ENCODE data around the gene DNER.

The DNER gene

DNA sequence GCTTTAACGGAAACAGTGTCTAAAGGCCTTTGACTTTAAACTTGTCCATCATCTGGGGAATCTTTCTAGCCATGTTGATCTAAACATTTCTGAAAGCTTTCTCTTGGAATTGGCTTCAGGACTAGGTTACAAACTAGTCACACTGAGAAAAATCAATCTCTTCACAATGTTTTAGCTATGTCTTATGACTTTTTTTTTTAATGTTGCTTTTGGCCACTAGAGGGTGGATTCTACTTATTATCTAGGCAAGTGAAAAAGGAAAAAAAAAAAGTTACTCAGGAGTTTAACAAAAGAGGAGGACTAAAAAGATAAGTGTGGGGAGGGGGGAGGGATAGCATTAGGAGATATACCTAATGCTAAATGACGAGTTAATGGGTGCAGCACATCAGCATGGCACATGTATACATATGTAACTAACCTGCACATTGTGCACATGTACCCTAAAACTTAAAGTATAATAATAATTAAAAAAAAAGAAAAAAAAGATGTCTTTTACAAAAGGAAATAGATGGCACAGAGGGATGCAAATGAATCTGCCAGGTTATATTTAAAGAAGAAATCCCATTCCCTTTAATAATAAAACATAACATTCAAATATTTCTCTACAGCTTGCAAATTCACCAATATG is 282.9 kb downstream of the DNER start:
- FAIRE-seq: peak; percentile 84

DNA sequence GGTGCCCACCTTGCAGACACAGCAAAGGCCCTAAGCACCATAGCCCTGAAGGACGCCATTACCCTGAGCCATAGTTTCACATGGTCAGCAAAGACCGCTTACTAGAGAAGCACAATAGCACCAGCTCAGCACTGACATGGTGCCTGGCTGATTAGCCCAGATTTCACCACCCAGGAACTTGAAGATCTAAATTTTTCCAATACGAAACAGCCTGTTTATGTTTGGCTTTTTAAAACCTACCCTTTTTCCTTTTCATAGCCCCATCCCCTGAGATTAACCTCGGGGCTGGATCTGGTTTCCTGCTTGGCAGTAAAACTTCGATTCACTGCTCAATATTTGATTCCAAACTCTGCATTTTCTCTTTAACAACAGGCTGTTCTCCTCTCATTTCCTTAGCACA is 284.8 kb downstream of the DNER start:
- no peak for FAIRE-seq

- no peak for FAIRE-seq
These were observed 287.9 kb downstream of the DNER start for GRCh38 chr2:229426464-229426863.

GRCh38 chr2:229425598-229425997 is 288.8 kb downstream of the DNER start:
- no peak for FAIRE-seq

- no peak for FAIRE-seq
These were observed 292.3 kb downstream of the DNER start for GRCh38 chr2:229422063-229422462.

DNA sequence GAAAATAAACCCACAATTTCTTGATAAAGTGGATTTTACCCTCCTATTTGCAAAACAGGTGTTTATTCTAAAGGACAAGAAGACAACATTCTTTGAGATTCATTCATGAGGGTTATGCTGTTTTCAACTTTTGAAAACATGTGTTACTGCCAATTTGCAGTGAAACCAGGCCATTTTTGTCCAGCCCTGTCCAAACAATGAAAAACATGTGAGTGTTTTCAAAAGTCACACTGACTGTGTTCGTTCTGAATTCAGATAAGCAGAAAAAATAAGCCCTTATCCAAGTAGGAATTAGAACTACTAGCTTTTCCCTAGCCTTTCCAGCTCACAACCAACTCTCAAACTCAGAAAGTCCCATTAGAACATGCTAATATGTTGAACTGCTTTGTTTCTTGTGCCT is 295.2 kb downstream of the DNER start:
- no peak for FAIRE-seq

DNA sequence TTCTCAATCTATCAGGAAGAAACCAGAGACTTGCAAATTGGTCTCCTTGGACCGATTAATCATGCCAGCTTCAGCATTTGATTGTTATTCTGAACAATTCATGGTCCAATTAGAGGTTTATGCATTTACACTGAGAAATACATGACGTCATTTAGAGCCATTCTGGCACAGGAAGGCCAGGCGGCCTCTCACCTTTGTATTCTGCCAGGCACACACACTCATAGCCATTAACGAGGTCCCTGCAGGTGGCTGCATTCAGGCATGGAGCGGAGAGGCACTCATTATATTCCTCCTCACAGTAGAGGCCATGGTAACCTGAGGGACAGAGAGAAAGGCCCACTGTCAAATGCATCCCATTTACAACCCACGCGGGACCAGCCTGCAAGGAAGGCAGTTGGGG is 296.4 kb downstream of the DNER start:
- FAIRE-seq: no peak

DNA sequence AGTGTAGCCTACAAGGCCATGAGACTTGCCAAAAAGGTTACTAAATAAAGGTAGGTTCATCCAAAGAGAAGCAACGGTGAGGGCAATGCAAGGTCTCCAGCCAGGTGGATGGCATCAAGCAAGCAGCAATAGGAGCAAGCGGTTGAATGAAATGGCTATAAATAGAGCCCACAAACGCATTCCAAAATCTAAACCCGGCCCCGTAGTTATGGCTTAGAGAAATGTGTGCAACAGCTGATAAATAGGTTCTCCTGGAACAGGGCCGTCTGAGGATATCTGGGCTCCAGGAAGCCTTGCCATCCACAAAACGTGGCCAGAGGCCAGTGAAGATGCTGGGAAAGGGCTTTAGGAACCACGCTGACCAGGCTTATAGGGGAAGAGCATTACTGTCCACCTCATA is 297.2 kb downstream of the DNER start:
- FAIRE-seq: no peak

GRCh38 chr2:229416116-229416694 is 298.1 kb downstream of the DNER start:
- no peak for FAIRE-seq

DNA sequence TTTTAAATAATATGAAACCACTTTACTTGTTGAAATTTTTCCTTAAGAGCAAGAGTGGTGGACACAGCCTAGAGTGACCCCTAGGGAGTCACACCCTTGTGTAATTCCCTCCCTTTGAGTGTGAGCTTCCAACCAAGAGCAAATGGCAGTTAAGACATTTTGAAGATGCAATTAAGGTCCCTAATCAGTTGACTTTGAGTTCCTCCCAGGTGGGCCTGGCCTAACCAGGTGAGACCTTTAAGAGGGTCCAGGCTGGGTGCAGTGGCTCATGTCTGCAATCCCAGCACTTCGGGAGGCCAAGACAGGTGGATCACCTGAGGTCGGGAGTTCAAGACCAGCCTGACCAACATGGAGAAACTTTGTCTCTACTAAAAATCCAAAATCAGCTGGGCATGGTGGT is 299.7 kb downstream of the DNER start:
- no peak for FAIRE-seq

DNA sequence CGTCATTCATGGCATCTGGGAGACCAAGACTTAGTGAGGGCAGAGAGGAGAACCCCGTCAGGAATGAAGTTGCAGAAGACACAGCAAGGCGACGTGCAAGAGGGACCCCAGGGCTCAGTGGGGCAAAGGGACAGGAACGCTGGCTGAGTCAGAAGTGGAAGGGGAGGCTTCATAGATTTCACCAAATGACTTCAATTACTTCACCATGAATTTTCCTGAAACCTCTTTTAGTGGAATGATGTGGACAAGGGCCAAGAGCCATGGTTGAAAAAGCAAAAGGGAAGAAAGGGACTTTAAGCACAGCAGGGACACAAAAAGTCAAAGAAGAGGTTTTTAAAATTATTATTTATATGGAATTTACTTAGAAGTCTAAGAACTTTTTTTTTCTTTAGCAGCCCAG is 301.7 kb downstream of the DNER start:
- no peak for FAIRE-seq

- no peak for FAIRE-seq
These were observed 303.4 kb downstream of the DNER start for GRCh38 chr2:229410946-229411345.

GRCh38 chr2:229410264-229410663 is 304.1 kb downstream of the DNER start:
- no peak for FAIRE-seq

GRCh38 chr2:229409751-229410181 is 304.6 kb downstream of the DNER start:
- no peak for FAIRE-seq

DNA sequence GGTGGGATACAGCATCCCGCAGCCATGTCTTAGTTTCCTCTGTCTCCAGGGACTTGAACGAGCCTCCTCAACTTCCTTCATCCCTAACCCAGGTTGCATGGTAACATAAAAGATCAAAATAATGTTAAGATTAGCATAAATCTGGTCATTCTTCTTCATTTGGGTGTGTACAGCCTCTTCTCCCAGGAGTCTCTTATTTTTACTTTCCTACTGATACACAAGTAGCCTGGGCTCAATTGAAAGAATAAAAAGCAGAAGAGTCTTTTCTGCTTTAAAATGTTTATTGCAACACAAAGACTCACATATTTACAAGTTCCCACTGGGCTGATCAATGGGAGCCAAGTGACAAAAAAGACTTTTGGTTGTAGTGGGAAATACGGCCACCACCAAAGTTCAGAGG is 305.4 kb downstream of the DNER start:
- FAIRE-seq: no peak

DNA sequence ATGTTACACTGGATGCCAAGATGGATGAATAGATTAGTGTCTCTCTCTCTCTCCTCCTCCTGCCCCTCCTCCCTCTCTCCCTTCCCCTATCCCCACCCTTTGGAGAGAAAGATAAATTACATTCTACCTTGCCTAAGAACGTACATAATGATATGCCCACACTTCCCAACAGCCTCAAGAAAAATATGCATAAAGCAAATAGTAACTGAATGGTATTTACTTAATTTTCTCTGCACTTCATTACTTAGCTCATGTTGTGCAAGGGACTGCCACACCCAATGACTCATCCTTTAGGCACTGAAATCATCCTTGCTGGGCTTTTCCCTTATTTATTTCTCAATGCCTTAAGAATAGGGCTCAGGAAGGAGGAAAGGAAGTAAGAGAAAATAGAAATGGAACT is 306.0 kb downstream of the DNER start:
- no peak for FAIRE-seq

DNA sequence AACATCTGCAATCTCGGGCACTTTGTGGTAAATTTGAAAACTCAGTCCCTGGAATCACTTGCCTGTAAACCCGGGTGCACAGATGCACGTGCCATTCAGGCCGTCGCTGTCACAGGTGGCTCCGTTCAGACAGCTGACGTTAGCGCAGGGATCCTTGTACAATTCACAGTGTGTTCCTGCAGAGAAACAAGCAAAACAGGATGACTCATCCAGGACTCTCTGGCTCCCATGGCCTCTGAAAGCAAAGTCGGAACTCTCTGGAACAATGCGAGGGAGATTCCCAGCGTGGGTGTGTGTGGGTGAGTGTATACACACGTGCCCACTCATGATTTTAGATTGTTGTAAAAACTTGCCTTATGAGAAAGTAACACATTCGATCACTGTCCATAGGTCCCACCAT is 307.2 kb downstream of the DNER start:
- FAIRE-seq: no peak

DNA sequence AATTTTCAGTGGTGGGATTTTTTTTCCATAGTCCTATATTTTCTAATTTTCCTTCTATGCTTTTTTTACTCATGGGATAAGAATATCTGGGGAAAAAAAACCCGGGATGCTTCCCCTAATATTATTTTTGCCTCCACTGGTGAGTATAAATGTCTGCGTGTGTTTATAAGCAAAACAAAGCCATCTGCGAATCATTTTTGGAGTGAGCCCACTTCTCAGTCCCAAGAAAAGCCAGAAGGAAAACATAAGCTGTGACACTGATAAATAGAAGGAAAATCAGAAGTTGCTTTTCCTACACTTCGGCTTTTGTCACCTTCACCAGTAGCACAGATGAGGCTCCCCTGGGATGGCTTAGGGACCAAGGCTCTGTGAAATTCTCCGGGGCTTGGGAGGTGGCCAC is 308.6 kb downstream of the DNER start:
- FAIRE-seq: no peak

DNA sequence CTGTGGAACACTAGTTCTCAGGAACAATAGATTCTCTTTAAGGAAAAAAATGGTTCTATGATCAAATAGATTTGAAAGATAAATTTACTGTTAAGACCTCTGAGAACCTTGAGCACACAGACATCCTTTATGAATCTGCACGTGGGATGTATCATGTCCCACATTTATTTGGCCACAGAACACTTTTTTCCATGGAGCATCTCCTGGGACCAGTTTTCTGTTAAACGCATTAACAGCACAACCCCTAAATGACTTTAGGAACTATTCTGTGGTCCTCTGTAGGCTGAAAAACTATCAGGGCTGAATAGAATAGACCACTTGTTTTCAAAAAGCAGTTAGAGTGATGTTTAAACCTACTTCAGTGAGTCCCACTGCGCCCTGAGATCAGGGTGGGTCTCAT is 311.1 kb downstream of the DNER start:
- FAIRE-seq: no peak

GRCh38 chr2:229401171-229401865 is 313.0 kb downstream of the DNER start:
- no peak for FAIRE-seq

- FAIRE-seq: no peak
These were observed 320.4 kb downstream of the DNER start for GRCh38 chr2:229393926-229394325.

DNA sequence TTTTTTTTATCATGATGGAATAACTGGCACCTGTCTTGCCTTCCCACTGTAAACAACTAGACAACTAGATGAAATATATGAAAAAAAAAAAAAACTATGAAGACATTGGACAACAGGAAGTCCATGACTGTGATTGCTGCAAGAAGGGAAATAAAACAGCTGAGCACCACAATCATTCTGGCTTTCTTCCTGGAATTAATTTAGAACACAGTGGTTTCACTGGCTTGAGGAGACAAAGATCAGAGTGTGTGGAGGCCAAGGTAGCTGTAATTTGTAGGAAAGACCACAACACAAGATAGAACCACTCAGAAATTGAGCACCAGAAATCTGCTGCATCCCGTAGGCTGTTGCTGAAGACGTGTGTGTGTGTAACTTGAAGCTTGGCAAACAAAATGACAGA is 322.2 kb downstream of the DNER start:
- no peak for FAIRE-seq

DNA sequence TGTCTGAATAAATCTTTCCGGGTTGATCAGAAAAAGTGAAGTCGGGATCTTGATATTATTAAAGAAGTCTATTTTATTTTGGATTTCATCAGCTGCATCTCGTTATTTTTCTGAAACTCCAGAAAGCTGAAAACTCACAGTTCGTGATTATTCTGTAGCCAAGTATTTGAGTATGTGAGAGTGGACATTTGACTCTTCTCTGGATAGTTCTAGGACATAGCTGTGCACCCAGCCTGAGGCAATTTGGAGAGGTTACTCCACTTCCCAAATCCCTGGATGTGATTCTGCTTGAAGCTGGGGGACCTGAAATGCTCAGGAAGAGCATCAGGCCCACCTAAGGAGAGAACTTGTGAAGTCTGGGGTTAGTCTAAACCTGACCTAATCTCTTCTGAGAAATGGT is 325.6 kb downstream of the DNER start:
- no peak for FAIRE-seq

- no peak for FAIRE-seq
These were observed 326.5 kb downstream of the DNER start for GRCh38 chr2:229387866-229388265.
